Loucy (cell line): ENCODE measurements around the gene E2F8.

ENCODE experiments used
- H2AFZ ChIP-seq: fragments of 200-600 bp; sonication (generic); 2 replicates; pipeline ENCODE4 v1.6.0; 2016; ENCODE audit warnings: antibody characterized with exemption, mild to moderate bottlenecking, low read length, moderate library complexity
- H3F3A ChIP-seq: fragments of 200-600 bp; 2 replicates; pipeline ENCODE4 v1.6.0; 2016; ENCODE audit warnings: antibody characterized with exemption, low read depth, mild to moderate bottlenecking
- H3K27me3 ChIP-seq: fragments of 200-600 bp; sonication (generic); 2 replicates; pipeline ENCODE4 v1.6.1; 2014; ENCODE audit warnings: low read length, mild to moderate bottlenecking; ENCODE audit not compliant: insufficient read depth, poor library complexity, severe bottlenecking
- H3K36me3 ChIP-seq: fragments of 200-600 bp; sonication (generic); 2 replicates; pipeline ENCODE4 v1.6.1; 2016; ENCODE audit warnings: low read length; ENCODE audit not compliant: insufficient read depth
- H3K4me1 ChIP-seq: fragments of 200-600 bp; sonication (generic); 2 replicates; pipeline ENCODE4 v1.5.1; 2014; ENCODE audit warnings: low read length, mild to moderate bottlenecking; ENCODE audit not compliant: insufficient read depth, poor library complexity, severe bottlenecking
- H3K4me2 ChIP-seq: fragments of 200-600 bp; sonication (generic); 2 replicates; pipeline ENCODE4 v1.6.0; 2014; ENCODE audit warnings: antibody characterized with exemption, low read length, low read depth, mild to moderate bottlenecking; ENCODE audit not compliant: poor library complexity, severe bottlenecking
- H3K4me3 ChIP-seq: fragments of 200-600 bp; sonication (generic); 2 replicates; pipeline ENCODE4 v1.5.1; 2014; ENCODE audit warnings: low read length, mild to moderate bottlenecking, mixed read lengths; ENCODE audit not compliant: poor library complexity, severe bottlenecking
- H3K79me2 ChIP-seq: fragments of 200-600 bp; sonication (generic); 2 replicates; pipeline ENCODE4 v1.6.1; 2014; ENCODE audit warnings: low read length; ENCODE audit not compliant: insufficient read depth
- H3K9ac ChIP-seq: fragments of 200-600 bp; sonication (generic); 2 replicates; pipeline ENCODE4 v1.6.0; 2014; ENCODE audit warnings: mild to moderate bottlenecking, low read depth, low read length, moderate library complexity; ENCODE audit not compliant: poor library complexity, severe bottlenecking
- H3K9me2 ChIP-seq: fragments of 200-600 bp; sonication (generic); replicated peaks from 2 replicates; pipeline ENCODE4 v1.6.1; 2016; ENCODE audit warnings: low read depth, low read length, mixed read lengths
- H3K9me3 ChIP-seq: fragments of 200-600 bp; sonication (generic); 2 replicates; pipeline ENCODE4 v1.6.1; 2014; ENCODE audit warnings: mild to moderate bottlenecking, antibody characterized with exemption, low read length, low read depth; ENCODE audit not compliant: insufficient read depth
- H4K20me1 ChIP-seq: fragments of 200-600 bp; sonication (generic); 2 replicates; pipeline ENCODE4 v1.6.0; 2014; ENCODE audit warnings: antibody characterized with exemption, low read length, mild to moderate bottlenecking; ENCODE audit not compliant: insufficient read depth, poor library complexity, severe bottlenecking
- CTCF ChIP-seq: fragments of 200-600 bp; sonication (generic); conservative IDR thresholded peaks from 2 replicates; pipeline ENCODE4 v1.5.1; 2014; ENCODE audit warnings: mild to moderate bottlenecking, antibody characterized with exemption, low read length
- EZH2phosphoT487 ChIP-seq: fragments of 200-600 bp; IDR thresholded peaks from 2 replicates; pipeline ENCODE4 v1.6.1; 2018; ENCODE audit warnings: antibody characterized with exemption, mild to moderate bottlenecking, moderate library complexity, borderline replicate concordance

E2F8 gene

GRCh38 chr11:19281555-19281954, 40.8 kb upstream of the E2F8 start:
- Histone ChIP-seq H3F3A (no peaks in the 10 kb centered on the region), H4K20me1 (no peaks in the 10 kb centered on the region), H3K9me3 (no peaks in the 10 kb centered on the region), H3K79me2 (no peaks in the 10 kb centered on the region), H2AFZ (no peak overlapping the region), H3K27me3 (no peaks in the 10 kb centered on the region), H3K36me3 (no peaks in the 10 kb centered on the region), H3K4me1 (peaks cover 42% of the 10 kb centered on the region), H3K9me2 (no peaks in the 10 kb centered on the region), H3K4me3 (no peak overlapping the region), H3K4me2 (no peak overlapping the region), H3K9ac (no peak overlapping the region)
- no peak for TF ChIP-seq CTCF
- no peak for TF ChIP-seq EZH2phosphoT487

- TF ChIP-seq CTCF (no peak), EZH2phosphoT487 (no peak)
- Histone ChIP-seq H3K4me3 (no peak overlapping the region), H2AFZ (no peak overlapping the region), H4K20me1 (no peaks in the 10 kb centered on the region), H3F3A (no peaks in the 10 kb centered on the region), H3K4me1 (peaks cover 42% of the 10 kb centered on the region), H3K79me2 (no peaks in the 10 kb centered on the region), H3K27me3 (no peaks in the 10 kb centered on the region), H3K9ac (no peak overlapping the region), H3K9me2 (no peaks in the 10 kb centered on the region), H3K9me3 (no peaks in the 10 kb centered on the region), H3K4me2 (no peak overlapping the region), H3K36me3 (no peaks in the 10 kb centered on the region)
Measured at GRCh38 chr11:19281041-19281440, 40.3 kb upstream of the E2F8 start.

- TF ChIP-seq EZH2phosphoT487 (no peak), CTCF (peak; percentile 58)
- Histone ChIP-seq H3K36me3 (no peaks in the 10 kb centered on the region), H3K9ac (peak overlapping the region; percentile 31), H3K27me3 (no peaks in the 10 kb centered on the region), H2AFZ (peak overlapping the region; percentile 53; the same call in 1 of the 2 replicates), H4K20me1 (no peaks in the 10 kb centered on the region), H3K9me2 (no peaks in the 10 kb centered on the region), H3F3A (no peaks in the 10 kb centered on the region), H3K79me2 (no peaks in the 10 kb centered on the region), H3K4me1 (peaks cover 40% of the 10 kb centered on the region), H3K4me2 (peak overlapping the region; percentile 62), H3K4me3 (peak overlapping the region; percentile 19), H3K9me3 (no peaks in the 10 kb centered on the region)
Measured at GRCh38 chr11:19279451-19279850, 38.7 kb upstream of the E2F8 start.
